ENCODE data around the gene ABLIM1. TPM values are rescaled to one million over a fixed set of nuclear protein-coding genes. Genes with fewer than 3 reads are reported as not detected.
A peak's percentile ranks its signal among the peaks of the same experiment; 100 is the strongest.

Gene ABLIM1
- total RNA-seq, 1 donor from 2014 or later = 37.9 TPM

DNA sequence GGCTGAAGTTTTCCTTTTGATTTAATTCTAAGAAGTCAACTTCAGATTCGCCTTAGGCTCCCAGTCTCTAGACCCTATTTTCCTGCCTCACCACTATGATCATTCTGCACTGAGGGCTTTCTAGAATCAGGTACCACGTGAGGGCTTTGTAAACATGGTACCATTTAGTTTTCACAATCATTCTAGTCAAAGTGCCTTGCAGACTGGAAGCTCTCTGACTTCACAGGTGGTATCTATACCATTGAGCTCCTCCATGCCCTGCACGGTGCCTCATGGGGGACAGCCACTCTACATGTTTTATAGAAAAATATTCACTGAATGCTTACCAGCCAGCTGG is 106.5 kb downstream of the ABLIM1 start:
- Mint-ChIP-seq H3K4me1 (ENCODE audit: low read depth) (peaks cover 19% of the 10 kb centered on the region), H3K36me3 (ENCODE audit: low read depth) (no peaks in the 10 kb centered on the region), H3K27ac (no peak overlapping the region)

GRCh38 chr10:114550756-114551635 is 107.1 kb downstream of the ABLIM1 start:
- no peak overlapping the region for H3K27ac Mint-ChIP-seq
- intact Hi-C loops (cut with micrococcal nuclease) = loop anchor here (1.0 kb wide), 2 partner anchors 143 to 235 kb away; no protein-coding TSS in a partner anchor

More for the DNA sequence above, 106.5 kb downstream of the ABLIM1 start:
- no peak for DNase-seq (ENCODE audit: low spot score)
- Mint-ChIP-seq H3K4me3 (ENCODE audit: low read depth) (no peak overlapping the region), H3K27me3 (ENCODE audit: low read depth) (peaks cover 2% of the 10 kb centered on the region), H3K9me3 (no peaks in the 10 kb centered on the region)
- intact Hi-C loops (cut with micrococcal nuclease) = no loop called here

DNA sequence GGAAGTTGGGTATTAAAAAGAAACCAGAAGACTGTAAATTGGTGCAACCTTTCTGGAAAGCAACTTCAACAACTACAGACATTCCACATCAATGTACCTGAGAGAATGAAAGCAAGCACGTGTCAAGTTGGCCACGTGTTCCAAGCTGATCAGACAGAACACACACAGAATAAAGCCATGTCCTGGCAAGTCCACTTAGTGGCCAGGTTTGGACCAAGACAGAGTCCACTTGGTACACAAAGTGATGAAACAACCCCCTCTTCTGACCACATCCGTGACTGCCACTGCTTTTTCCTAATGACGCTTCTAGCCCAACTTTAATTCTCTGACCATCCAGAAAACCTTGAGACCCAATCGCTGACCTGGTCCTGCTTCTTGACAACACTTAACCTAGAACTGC is 109.4 kb downstream of the ABLIM1 start:
- no peak for DNase-seq (ENCODE audit: low spot score)
- H3K9me3 Mint-ChIP-seq = no peaks in the 10 kb centered on the region
- no peak overlapping the region for H3K4me3 Mint-ChIP-seq (ENCODE audit: low read depth)
- H3K27ac Mint-ChIP-seq = no peak overlapping the region
- intact Hi-C loops (cut with micrococcal nuclease) = loop anchor here (1.0 to 10.0 kb wide), 4 partner anchors 77 to 586 kb away; partner anchors contain the start of genes CCDC186 and TDRD1
- H3K4me1 Mint-ChIP-seq (ENCODE audit: low read depth) = peaks cover 36% of the 10 kb centered on the region
- no peaks in the 10 kb centered on the region for H3K36me3 Mint-ChIP-seq (ENCODE audit: low read depth)
- no peaks in the 10 kb centered on the region for H3K27me3 Mint-ChIP-seq (ENCODE audit: low read depth)

More at GRCh38 chr10:114550756-114551635, 107.1 kb downstream of the ABLIM1 start:
- H3K9me3 Mint-ChIP-seq = no peaks in the 10 kb centered on the region
- H3K27me3 Mint-ChIP-seq (ENCODE audit: low read depth) = peaks cover 2% of the 10 kb centered on the region
- no peaks in the 10 kb centered on the region for H3K36me3 Mint-ChIP-seq (ENCODE audit: low read depth)
- no peak for DNase-seq (ENCODE audit: low spot score)
- H3K4me3 Mint-ChIP-seq (ENCODE audit: low read depth) = no peak overlapping the region
- H3K4me1 Mint-ChIP-seq (ENCODE audit: low read depth) = peaks cover 19% of the 10 kb centered on the region

DNA sequence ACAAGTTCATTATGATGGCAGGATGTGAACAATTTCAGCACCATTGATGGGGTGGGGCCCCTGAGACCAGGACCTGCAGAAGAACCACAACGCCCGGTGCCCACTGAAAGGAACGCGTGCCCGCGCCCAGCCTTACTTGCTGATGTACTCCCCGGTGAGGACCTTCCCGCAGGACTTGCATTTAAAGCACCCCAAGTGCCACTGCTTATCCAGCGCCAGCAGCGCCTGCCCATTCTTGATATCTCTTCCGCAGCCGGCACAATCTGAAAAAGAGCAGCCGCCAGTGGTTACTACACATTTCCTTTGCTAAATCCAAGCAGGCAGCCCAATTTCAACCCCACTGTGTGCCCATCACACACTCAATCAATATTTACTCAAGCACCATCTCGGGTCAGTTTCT is 110.6 kb downstream of the ABLIM1 start:
- DNase-seq (ENCODE audit: low spot score) = no peak
- no peaks in the 10 kb centered on the region for H3K27me3 Mint-ChIP-seq (ENCODE audit: low read depth)
- H3K4me1 Mint-ChIP-seq (ENCODE audit: low read depth) = peaks cover 46% of the 10 kb centered on the region
- no peak overlapping the region for H3K4me3 Mint-ChIP-seq (ENCODE audit: low read depth)
- H3K27ac Mint-ChIP-seq = no peak overlapping the region
- intact Hi-C loops (cut with micrococcal nuclease) = loop anchor here (10.0 kb wide), 2 partner anchors 373 to 587 kb away; partner anchors contain the start of genes CCDC186 and TDRD1
- H3K36me3 Mint-ChIP-seq (ENCODE audit: low read depth) = no peaks in the 10 kb centered on the region
- H3K9me3 Mint-ChIP-seq = no peaks in the 10 kb centered on the region

DNA sequence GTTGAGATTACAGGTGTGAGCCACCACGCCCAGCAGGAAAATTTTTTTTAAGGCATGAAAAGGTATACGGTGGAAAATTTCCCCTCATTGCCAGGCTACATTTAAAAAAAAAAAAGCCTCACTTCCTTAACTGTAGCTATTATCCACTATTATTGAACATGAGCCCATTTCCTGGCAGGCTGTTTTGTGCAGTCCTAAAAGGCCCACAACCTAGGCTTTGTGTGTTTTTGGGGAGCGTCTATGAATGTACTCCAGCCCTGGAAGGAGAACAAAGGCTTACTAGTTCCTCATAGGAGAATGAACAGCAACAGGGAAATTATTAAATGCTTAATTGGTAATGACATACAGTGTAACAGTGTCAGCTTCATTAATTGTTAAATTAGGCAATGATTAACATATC is 111.0 kb downstream of the ABLIM1 start:
- no peak overlapping the region for H3K4me3 Mint-ChIP-seq (ENCODE audit: low read depth)
- H3K27me3 Mint-ChIP-seq (ENCODE audit: low read depth) = no peaks in the 10 kb centered on the region
- no peaks in the 10 kb centered on the region for H3K9me3 Mint-ChIP-seq
- H3K4me1 Mint-ChIP-seq (ENCODE audit: low read depth) = peaks cover 50% of the 10 kb centered on the region
- no peaks in the 10 kb centered on the region for H3K36me3 Mint-ChIP-seq (ENCODE audit: low read depth)
- no peak overlapping the region for H3K27ac Mint-ChIP-seq
- no peak for DNase-seq (ENCODE audit: low spot score)
- intact Hi-C loops (cut with micrococcal nuclease) = loop anchor here (10.0 kb wide), 2 partner anchors 372 to 588 kb away; partner anchors contain the start of genes CCDC186 and TDRD1

GRCh38 chr10:114545819-114546218 is 112.3 kb downstream of the ABLIM1 start:
- H3K9me3 Mint-ChIP-seq = no peaks in the 10 kb centered on the region
- no peaks in the 10 kb centered on the region for H3K27me3 Mint-ChIP-seq (ENCODE audit: low read depth)
- intact Hi-C loops (cut with micrococcal nuclease) = loop anchor here (10.0 kb wide), 2 partner anchors 371 to 589 kb away; partner anchors contain the start of genes CCDC186 and TDRD1
- no peak overlapping the region for H3K27ac Mint-ChIP-seq
- H3K36me3 Mint-ChIP-seq (ENCODE audit: low read depth) = no peaks in the 10 kb centered on the region
- DNase-seq (ENCODE audit: low spot score) = no peak
- H3K4me3 Mint-ChIP-seq (ENCODE audit: low read depth) = no peak overlapping the region
- peaks cover 62% of the 10 kb centered on the region for H3K4me1 Mint-ChIP-seq (ENCODE audit: low read depth)

GRCh38 chr10:114545071-114545470 is 113.0 kb downstream of the ABLIM1 start:
- intact Hi-C loops (cut with micrococcal nuclease) = loop anchor here (10.0 kb wide), 2 partner anchors 370 to 590 kb away; partner anchors contain the start of genes CCDC186 and TDRD1
- Mint-ChIP-seq H3K36me3 (ENCODE audit: low read depth) (no peaks in the 10 kb centered on the region), H3K4me1 (ENCODE audit: low read depth) (peaks cover 67% of the 10 kb centered on the region), H3K27me3 (ENCODE audit: low read depth) (no peaks in the 10 kb centered on the region), H3K27ac (no peak overlapping the region), H3K9me3 (no peaks in the 10 kb centered on the region), H3K4me3 (ENCODE audit: low read depth) (no peak overlapping the region)
- DNase-seq (ENCODE audit: low spot score) = no peak

DNA sequence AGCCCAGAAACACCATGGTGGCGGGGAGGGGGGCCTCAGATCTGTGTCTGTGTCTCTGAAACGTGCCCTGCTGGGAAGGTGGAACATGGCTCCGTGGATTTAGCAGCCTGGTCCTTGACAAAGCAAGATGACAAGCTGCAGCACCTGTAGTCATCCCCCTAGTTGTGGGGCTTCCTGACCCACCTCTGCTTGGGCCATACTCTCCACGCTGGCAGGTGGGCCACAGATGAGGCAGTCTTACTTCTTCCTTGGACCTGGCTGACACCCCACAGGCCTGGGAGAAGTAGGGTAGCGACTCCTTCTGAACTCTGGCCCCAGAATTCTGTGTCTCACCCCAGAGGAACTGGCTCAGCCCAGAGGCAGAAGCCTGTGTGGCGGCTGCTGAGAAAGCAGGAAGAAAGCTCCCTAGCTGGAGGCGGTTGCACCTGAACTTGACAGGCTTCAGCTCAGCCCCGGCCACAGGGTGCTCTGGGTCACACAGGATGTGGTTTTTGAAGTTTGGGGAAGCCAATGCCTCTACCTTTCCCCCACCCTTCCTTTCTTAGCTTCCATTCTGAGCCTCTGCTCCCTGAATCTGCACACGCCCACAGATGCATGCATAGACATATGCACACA is 113.9 kb downstream of the ABLIM1 start:
- Mint-ChIP-seq H3K4me1 (ENCODE audit: low read depth) (peaks cover 76% of the 10 kb centered on the region), H3K27ac (peak overlapping the region; percentile 90), H3K36me3 (ENCODE audit: low read depth) (no peaks in the 10 kb centered on the region), H3K27me3 (ENCODE audit: low read depth) (no peaks in the 10 kb centered on the region), H3K9me3 (no peaks in the 10 kb centered on the region), H3K4me3 (ENCODE audit: low read depth) (peak overlapping the region; percentile 67)
- DNase-seq (ENCODE audit: low spot score) = peak; percentile 81
- intact Hi-C loops (cut with micrococcal nuclease) = loop anchor here (5.0 to 10.0 kb wide), 5 partner anchors 228 to 692 kb away; partner anchors contain the start of genes CCDC186, DCLRE1A, NHLRC2 and TDRD1

DNA sequence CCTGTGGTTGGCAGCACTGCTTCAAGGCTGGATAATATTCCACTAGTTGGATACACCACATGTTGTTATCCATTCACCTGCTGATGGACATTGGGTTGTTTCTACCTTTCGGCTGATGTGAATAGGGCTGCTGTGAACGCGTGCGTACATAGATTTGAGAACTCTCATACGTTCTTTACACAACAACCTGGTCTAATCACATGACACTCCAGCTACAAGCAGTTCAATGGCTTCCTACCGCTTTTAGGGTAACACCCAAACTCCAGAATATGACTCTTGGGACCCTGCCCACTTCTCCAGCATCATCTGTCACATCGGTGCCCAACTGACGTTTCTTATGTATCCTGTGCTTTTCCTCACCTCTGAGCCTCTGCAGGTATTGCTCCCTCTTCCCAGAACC is 114.6 kb downstream of the ABLIM1 start:
- peak overlapping the region; percentile 90 for H3K27ac Mint-ChIP-seq
- no peak for DNase-seq (ENCODE audit: low spot score)
- H3K27me3 Mint-ChIP-seq (ENCODE audit: low read depth) = no peaks in the 10 kb centered on the region
- no peaks in the 10 kb centered on the region for H3K9me3 Mint-ChIP-seq
- no peaks in the 10 kb centered on the region for H3K36me3 Mint-ChIP-seq (ENCODE audit: low read depth)
- intact Hi-C loops (cut with micrococcal nuclease) = loop anchor here (5.0 to 10.0 kb wide), 5 partner anchors 229 to 691 kb away; partner anchors contain the start of genes CCDC186, DCLRE1A, NHLRC2 and TDRD1
- H3K4me3 Mint-ChIP-seq (ENCODE audit: low read depth) = peak overlapping the region; percentile 67
- peaks cover 81% of the 10 kb centered on the region for H3K4me1 Mint-ChIP-seq (ENCODE audit: low read depth)

DNA sequence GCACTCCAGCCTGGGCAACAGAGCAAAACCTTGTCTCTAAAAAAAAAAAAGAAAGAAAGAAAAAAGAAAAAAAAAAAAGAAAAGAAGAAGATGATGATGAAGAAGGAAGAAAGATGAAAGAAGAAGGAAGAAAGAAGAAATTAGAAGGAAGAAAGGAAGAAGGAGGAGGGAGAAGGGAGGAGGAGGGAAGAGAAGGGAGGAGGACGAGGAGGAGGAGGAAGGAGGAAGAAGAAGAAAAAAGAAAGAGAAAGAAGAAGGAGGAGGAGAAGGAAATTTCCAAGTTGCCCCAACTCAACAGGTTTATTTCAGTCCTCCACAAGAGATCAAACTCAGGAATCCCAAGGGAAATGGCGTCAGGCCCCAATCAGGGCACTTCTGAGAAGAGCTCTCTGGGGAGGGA is 115.7 kb downstream of the ABLIM1 start:
- H3K4me3 Mint-ChIP-seq (ENCODE audit: low read depth) = peak overlapping the region; percentile 66
- no peak for DNase-seq (ENCODE audit: low spot score)
- no peaks in the 10 kb centered on the region for H3K36me3 Mint-ChIP-seq (ENCODE audit: low read depth)
- intact Hi-C loops (cut with micrococcal nuclease) = loop anchor here (5.0 to 10.0 kb wide), 5 partner anchors 230 to 690 kb away; partner anchors contain the start of genes CCDC186, DCLRE1A, NHLRC2 and TDRD1
- H3K27me3 Mint-ChIP-seq (ENCODE audit: low read depth) = no peaks in the 10 kb centered on the region
- H3K27ac Mint-ChIP-seq = peak overlapping the region; percentile 100
- peaks cover 81% of the 10 kb centered on the region for H3K4me1 Mint-ChIP-seq (ENCODE audit: low read depth)
- H3K9me3 Mint-ChIP-seq = no peaks in the 10 kb centered on the region

GRCh38 chr10:114541797-114542160 is 116.3 kb downstream of the ABLIM1 start:
- DNase-seq (ENCODE audit: low spot score) = no peak
- peaks cover 79% of the 10 kb centered on the region for H3K4me1 Mint-ChIP-seq (ENCODE audit: low read depth)
- peak overlapping the region; percentile 100 for H3K27ac Mint-ChIP-seq
- no peaks in the 10 kb centered on the region for H3K27me3 Mint-ChIP-seq (ENCODE audit: low read depth)
- H3K4me3 Mint-ChIP-seq (ENCODE audit: low read depth) = peak overlapping the region; percentile 66
- intact Hi-C loops (cut with micrococcal nuclease) = loop anchor here (1.0 to 10.0 kb wide), 9 partner anchors 15 to 689 kb away; partner anchors contain the start of genes CCDC186, DCLRE1A, NHLRC2 and TDRD1
- H3K36me3 Mint-ChIP-seq (ENCODE audit: low read depth) = peaks cover under 1% of the 10 kb centered on the region
- H3K9me3 Mint-ChIP-seq = no peaks in the 10 kb centered on the region

DNA sequence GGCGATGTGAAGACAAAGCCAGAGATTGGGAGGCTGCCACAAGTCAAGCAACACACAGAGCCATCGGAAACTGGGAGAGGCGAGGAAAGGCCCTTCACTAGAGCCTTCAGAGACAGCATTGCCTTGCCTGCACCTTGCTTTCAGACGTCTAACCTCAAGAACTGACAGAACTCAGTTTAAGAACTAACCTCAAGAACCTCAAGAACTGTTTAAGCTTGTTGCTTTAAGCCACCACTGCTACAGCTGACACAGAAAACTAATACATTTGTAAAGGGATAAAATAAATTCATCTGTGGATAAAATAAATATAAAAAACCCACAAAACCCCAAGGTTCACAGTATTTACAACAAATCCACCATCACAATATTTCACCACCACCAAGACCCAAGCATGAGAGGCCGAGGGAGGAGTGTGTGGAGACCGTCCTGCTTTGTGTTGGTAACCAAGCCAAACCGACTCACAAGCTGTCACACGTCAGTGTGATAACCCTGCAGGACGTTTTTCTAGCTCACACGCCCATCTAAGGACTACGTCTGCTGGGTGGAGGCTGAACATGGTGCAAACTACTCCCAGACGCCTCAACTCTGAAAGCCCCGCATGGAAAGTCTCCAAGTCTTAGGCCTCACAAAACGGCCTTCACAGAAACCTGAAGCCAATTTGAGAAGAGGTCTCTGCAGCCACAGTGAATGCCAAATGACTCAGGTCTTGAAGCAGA is 116.8 kb downstream of the ABLIM1 start:
- peaks cover 79% of the 10 kb centered on the region for H3K4me1 Mint-ChIP-seq (ENCODE audit: low read depth)

More for the DNA sequence above, 116.8 kb downstream of the ABLIM1 start:
- H3K27ac Mint-ChIP-seq = peak overlapping the region; percentile 100
- H3K36me3 Mint-ChIP-seq (ENCODE audit: low read depth) = peaks cover 3% of the 10 kb centered on the region
- no peaks in the 10 kb centered on the region for H3K27me3 Mint-ChIP-seq (ENCODE audit: low read depth)
- peaks cover 3% of the 10 kb centered on the region for H3K9me3 Mint-ChIP-seq
- H3K4me3 Mint-ChIP-seq (ENCODE audit: low read depth) = peak overlapping the region; percentile 66
- DNase-seq (ENCODE audit: low spot score) = peak; percentile 80
- intact Hi-C loops (cut with micrococcal nuclease) = loop anchor here (1.0 to 10.0 kb wide), 9 partner anchors 15 to 689 kb away; partner anchors contain the start of genes CCDC186, DCLRE1A, NHLRC2 and TDRD1
